SK-N-SH treated with all-trans-retinoic acid at 6 μM for 48 hours (cell line): ENCODE data around the gene AOC3.

Experiments
- ATAC-seq: fragments of 200-7000 bp; cut with Tn5 transposase; 3 replicates; pipeline ENCODE4 v1.9.1; 2020; ENCODE audit warnings: mild to moderate bottlenecking, moderate library complexity
- ARNTL ChIP-seq: fragments of 450-650 bp; formaldehyde crosslinking; IDR thresholded peaks from 2 replicates; pipeline ENCODE4 v1.5.0; 2020; ENCODE audit warnings: low read depth, mild to moderate bottlenecking, moderate library complexity, borderline replicate concordance
- BACH2 ChIP-seq: fragments of 250-450 bp; sonication (Bioruptor Pico); IDR thresholded peaks from 2 replicates; pipeline ENCODE4 v1.9.0; 2021; ENCODE audit warnings: mild to moderate bottlenecking, borderline replicate concordance
- CREB5 ChIP-seq: fragments of 250-450 bp; sonication (Bioruptor Pico); IDR thresholded peaks from 2 replicates; pipeline ENCODE4 v1.5.1; 2020; ENCODE audit warnings: low read depth, mild to moderate bottlenecking, moderate library complexity
- CSDC2 ChIP-seq: fragments of 250-450 bp; sonication (Bioruptor Pico); IDR thresholded peaks from 2 replicates; pipeline ENCODE4 v1.5.0; 2020; ENCODE audit warnings: mild to moderate bottlenecking, moderate library complexity
- ESRRG ChIP-seq: fragments of 250-450 bp; sonication (Bioruptor Pico); IDR thresholded peaks from 2 replicates; pipeline ENCODE4 v1.6.1; 2021; ENCODE audit warnings: mild to moderate bottlenecking
- GLIS3 ChIP-seq: fragments of 250-450 bp; sonication (Bioruptor Pico); IDR thresholded peaks from 2 replicates; pipeline ENCODE4 v1.5.0; 2020; ENCODE audit warnings: mild to moderate bottlenecking, moderate library complexity
- ISL1 ChIP-seq: fragments of 250-450 bp; sonication (Bioruptor Pico); IDR thresholded peaks from 2 replicates; pipeline ENCODE4 v2.1.2; 2022; ENCODE audit warnings: mild to moderate bottlenecking, moderate library complexity
- OSR1 ChIP-seq: fragments of 250-450 bp; sonication (Bioruptor Pico); IDR thresholded peaks from 2 replicates; pipeline ENCODE4 v1.8.0; 2022; ENCODE audit warnings: moderate library complexity, mild to moderate bottlenecking, inconsistent platforms
- PPARA ChIP-seq: fragments of 250-450 bp; sonication (Bioruptor Pico); IDR thresholded peaks from 2 replicates; pipeline ENCODE4 v1.5.0; 2020; ENCODE audit warnings: mild to moderate bottlenecking, borderline replicate concordance
- RARB ChIP-seq: fragments of 250-450 bp; sonication (Bioruptor Pico); IDR thresholded peaks from 2 replicates; pipeline ENCODE4 v1.8.0; 2021; ENCODE audit warnings: mild to moderate bottlenecking, moderate library complexity
- SNAI2 ChIP-seq: fragments of 250-450 bp; sonication (Bioruptor Pico); IDR thresholded peaks from 2 replicates; pipeline ENCODE4 v1.5.0; 2020; ENCODE audit warnings: mild to moderate bottlenecking, moderate library complexity
- TCF4 ChIP-seq: fragments of 250-450 bp; sonication (Bioruptor Pico); IDR thresholded peaks from 2 replicates; pipeline ENCODE4 v1.8.0; 2021; ENCODE audit warnings: mild to moderate bottlenecking, moderate library complexity, borderline replicate concordance
- TOX ChIP-seq: fragments of 250-450 bp; sonication (Bioruptor Pico); IDR thresholded peaks from 2 replicates; pipeline ENCODE4 v1.8.0; 2021; ENCODE audit warnings: mild to moderate bottlenecking, moderate library complexity, borderline replicate concordance
- TSHZ2 ChIP-seq: fragments of 250-450 bp; sonication (Bioruptor Pico); IDR thresholded peaks from 2 replicates; pipeline ENCODE4 v1.5.0; 2020; ENCODE audit warnings: mild to moderate bottlenecking, moderate library complexity
- ZFP3 ChIP-seq: fragments of 250-450 bp; sonication (Bioruptor Pico); IDR thresholded peaks from 2 replicates; pipeline ENCODE4 v1.5.0; 2020; ENCODE audit warnings: mild to moderate bottlenecking, moderate library complexity
- ZFP30 ChIP-seq: fragments of 450-650 bp; formaldehyde crosslinking; IDR thresholded peaks from 2 replicates; pipeline ENCODE4 v1.5.0; 2022; ENCODE audit warnings: mild to moderate bottlenecking, moderate library complexity
- ZNF565 ChIP-seq: fragments of 450-650 bp; formaldehyde crosslinking; conservative IDR thresholded peaks from 2 replicates; pipeline ENCODE4 v1.5.0; 2020; ENCODE audit warnings: low read depth, mild to moderate bottlenecking, moderate library complexity
- ZNF70 ChIP-seq: fragments of 450-650 bp; formaldehyde crosslinking; IDR thresholded peaks from 2 replicates; pipeline ENCODE4 v1.5.0; 2020; ENCODE audit warnings: mild to moderate bottlenecking, moderate library complexity
- ZNF8 ChIP-seq: fragments of 450-650 bp; formaldehyde crosslinking; IDR thresholded peaks from 2 replicates; pipeline ENCODE4 v1.5.0; 2020; ENCODE audit warnings: mild to moderate bottlenecking, moderate library complexity
- TF ChIP-seq, protein P1 (sequence below): fragments of 250-450 bp; sonication (Bioruptor Pico); IDR thresholded peaks from 2 replicates; pipeline ENCODE4 v1.8.0; 2020; ENCODE audit warnings: mild to moderate bottlenecking, moderate library complexity, borderline replicate concordance
- TF ChIP-seq, protein P2 (sequence below): fragments of 250-450 bp; sonication (Bioruptor Pico); IDR thresholded peaks from 2 replicates; pipeline ENCODE4 v1.5.1; 2021; ENCODE audit warnings: mild to moderate bottlenecking, moderate library complexity

Gene AOC3

DNA sequence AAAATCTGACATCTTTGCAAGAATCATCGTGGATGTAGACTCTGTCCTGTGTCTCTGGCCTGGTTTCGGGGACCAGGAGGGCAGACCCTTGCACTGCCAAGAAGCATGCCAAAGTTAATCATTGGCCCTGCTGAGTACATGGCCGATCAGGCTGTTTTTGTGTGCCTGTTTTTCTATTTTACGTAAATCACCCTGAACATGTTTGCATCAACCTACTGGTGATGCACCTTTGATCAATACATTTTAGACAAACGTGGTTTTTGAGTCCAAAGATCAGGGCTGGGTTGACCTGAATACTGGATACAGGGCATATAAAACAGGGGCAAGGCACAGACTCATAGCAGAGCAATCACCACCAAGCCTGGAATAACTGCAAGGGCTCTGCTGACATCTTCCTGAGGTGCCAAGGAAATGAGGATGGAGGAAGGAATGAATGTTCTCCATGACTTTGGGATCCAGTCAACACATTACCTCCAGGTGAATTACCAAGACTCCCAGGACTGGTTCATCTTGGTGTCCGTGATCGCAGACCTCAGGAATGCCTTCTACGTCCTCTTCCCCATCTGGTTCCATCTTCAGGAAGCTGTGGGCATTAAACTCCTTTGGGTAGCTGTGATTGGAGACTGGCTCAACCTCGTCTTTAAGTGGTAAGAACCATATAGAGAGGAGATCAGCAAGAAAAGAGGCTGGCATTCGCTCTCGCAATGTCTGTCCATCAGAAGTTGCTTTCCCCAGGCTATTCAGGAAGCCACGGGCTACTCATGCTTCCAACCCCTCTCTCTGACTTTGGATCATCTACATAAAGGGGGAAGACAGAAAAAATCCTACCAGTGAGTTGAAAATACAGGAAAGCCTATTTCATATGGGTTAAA lies 49.7 kb downstream of the AOC3 start, which contains the start of gene G6PC1:
G6PC1 (plus strand) TSS at position 340 of the 872 bp plus-strand sequence; CDS start at position 418, 78 bp downstream.
- ATAC-seq: no peak

GRCh38 chr17:42901535-42902229 lies 50.7 kb downstream of the AOC3 start:
- TF ChIP-seq ZFP3 (no peak), TCF4 (CRISPR knock-in tag) (no peak), ESRRG (CRISPR knock-in tag) (no peak), PPARA (no peak), BACH2 (no peak), ISL1 (no peak), ZFP30 (CRISPR knock-in tag) (no peak), ZNF8 (CRISPR knock-in tag) (no peak), CREB5 (CRISPR knock-in tag) (no peak), GLIS3 (CRISPR knock-in tag) (no peak), ARNTL (CRISPR knock-in tag) (no peak)
- TF ChIP-seq, protein P1, sequence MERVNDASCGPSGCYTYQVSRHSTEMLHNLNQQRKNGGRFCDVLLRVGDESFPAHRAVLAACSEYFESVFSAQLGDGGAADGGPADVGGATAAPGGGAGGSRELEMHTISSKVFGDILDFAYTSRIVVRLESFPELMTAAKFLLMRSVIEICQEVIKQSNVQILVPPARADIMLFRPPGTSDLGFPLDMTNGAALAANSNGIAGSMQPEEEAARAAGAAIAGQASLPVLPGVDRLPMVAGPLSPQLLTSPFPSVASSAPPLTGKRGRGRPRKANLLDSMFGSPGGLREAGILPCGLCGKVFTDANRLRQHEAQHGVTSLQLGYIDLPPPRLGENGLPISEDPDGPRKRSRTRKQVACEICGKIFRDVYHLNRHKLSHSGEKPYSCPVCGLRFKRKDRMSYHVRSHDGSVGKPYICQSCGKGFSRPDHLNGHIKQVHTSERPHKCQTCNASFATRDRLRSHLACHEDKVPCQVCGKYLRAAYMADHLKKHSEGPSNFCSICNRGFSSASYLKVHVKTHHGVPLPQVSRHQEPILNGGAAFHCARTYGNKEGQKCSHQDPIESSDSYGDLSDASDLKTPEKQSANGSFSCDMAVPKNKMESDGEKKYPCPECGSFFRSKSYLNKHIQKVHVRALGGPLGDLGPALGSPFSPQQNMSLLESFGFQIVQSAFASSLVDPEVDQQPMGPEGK (CRISPR knock-in tag): no peak
- ATAC-seq: no peak

More for the DNA sequence above, 49.7 kb downstream of the AOC3 start, which contains the start of gene G6PC1:
- no peak for TF ChIP-seq ESRRG (CRISPR knock-in tag)
- no peak for TF ChIP-seq ZNF565 (CRISPR knock-in tag)
- no peak for TF ChIP-seq ZNF70 (CRISPR knock-in tag)
- TF ChIP-seq PPARA: no peak
- TF ChIP-seq TCF4 (CRISPR knock-in tag): no peak
- TF ChIP-seq ZFP30 (CRISPR knock-in tag): no peak
- TF ChIP-seq ARNTL (CRISPR knock-in tag): no peak
- no peak for TF ChIP-seq CSDC2 (CRISPR knock-in tag)
- no peak for TF ChIP-seq ZNF8 (CRISPR knock-in tag)
- no peak for TF ChIP-seq OSR1 (CRISPR knock-in tag)
- no peak for TF ChIP-seq TOX (CRISPR knock-in tag)
- TF ChIP-seq GLIS3 (CRISPR knock-in tag): no peak
- no peak for TF ChIP-seq SNAI2
- no peak for TF ChIP-seq RARB (CRISPR knock-in tag)
- TF ChIP-seq, protein P2, sequence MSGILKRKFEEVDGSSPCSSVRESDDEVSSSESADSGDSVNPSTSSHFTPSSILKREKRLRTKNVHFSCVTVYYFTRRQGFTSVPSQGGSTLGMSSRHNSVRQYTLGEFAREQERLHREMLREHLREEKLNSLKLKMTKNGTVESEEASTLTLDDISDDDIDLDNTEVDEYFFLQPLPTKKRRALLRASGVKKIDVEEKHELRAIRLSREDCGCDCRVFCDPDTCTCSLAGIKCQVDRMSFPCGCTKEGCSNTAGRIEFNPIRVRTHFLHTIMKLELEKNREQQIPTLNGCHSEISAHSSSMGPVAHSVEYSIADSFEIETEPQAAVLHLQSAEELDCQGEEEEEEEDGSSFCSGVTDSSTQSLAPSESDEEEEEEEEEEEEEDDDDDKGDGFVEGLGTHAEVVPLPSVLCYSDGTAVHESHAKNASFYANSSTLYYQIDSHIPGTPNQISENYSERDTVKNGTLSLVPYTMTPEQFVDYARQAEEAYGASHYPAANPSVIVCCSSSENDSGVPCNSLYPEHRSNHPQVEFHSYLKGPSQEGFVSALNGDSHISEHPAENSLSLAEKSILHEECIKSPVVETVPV (CRISPR knock-in tag): no peak

- ATAC-seq: no peak
- no peak for TF ChIP-seq ARNTL (CRISPR knock-in tag)
- TF ChIP-seq PPARA: no peak
- TF ChIP-seq CSDC2 (CRISPR knock-in tag): no peak
- TF ChIP-seq ZFP30 (CRISPR knock-in tag): no peak
- no peak for TF ChIP-seq ZNF8 (CRISPR knock-in tag)
- TF ChIP-seq TSHZ2: no peak
- no peak for TF ChIP-seq RARB (CRISPR knock-in tag)
Measured at GRCh38 chr17:42904110-42904469, 53.1 kb downstream of the AOC3 start.
